OCI-LY7 (cell line): ENCODE data around the gene MIOS.

Experiments
- CTCF ChIP-seq: fragments of 200-600 bp; sonication (generic); conservative IDR thresholded peaks from 2 replicates; pipeline ENCODE4 v1.5.1; 2014; ENCODE audit warnings: mild to moderate bottlenecking, antibody characterized with exemption, low read length, moderate library complexity, mixed read lengths
- EZH2phosphoT487 ChIP-seq: fragments of 200-600 bp; sonication (generic); IDR thresholded peaks from 2 replicates; pipeline ENCODE4 v1.6.1; 2018; ENCODE audit warnings: low read depth, borderline replicate concordance, mild to moderate bottlenecking, mixed run types, antibody characterized with exemption, low read length, moderate library complexity, mixed read lengths

GRCh38 chr7:7653593-7654187 is 87.0 kb downstream of the MIOS start:
- TF ChIP-seq CTCF: peak; percentile 82
- TF ChIP-seq EZH2phosphoT487: no peak
